Skin of body (tissue), 2 donors: ENCODE data around the gene RBBP4. TPM values are rescaled to one million over a fixed set of nuclear protein-coding genes. Genes with fewer than 3 reads are reported as not detected.
"Not testable (repeated sequence)": the region's sequence is repeated elsewhere in the genome, so short reads cannot be mapped to it uniquely, and the experiment has no call there.

ENCODE experiments used
- DNase-seq: peaks from one replicate; lab custom pipeline; 2025; lab: John Stamatoyannopoulos, UW
- total RNA-seq: library from RNA; depleted of rRNA; stranded (reverse); fragments of >200 nt; gene quantifications from one replicate; pipeline ENCODE4 v1.2.3, GENCODE V29; 2014

The RBBP4 gene
- total RNA-seq, 1 donor from 2014 or later, result 109 TPM

DNA sequence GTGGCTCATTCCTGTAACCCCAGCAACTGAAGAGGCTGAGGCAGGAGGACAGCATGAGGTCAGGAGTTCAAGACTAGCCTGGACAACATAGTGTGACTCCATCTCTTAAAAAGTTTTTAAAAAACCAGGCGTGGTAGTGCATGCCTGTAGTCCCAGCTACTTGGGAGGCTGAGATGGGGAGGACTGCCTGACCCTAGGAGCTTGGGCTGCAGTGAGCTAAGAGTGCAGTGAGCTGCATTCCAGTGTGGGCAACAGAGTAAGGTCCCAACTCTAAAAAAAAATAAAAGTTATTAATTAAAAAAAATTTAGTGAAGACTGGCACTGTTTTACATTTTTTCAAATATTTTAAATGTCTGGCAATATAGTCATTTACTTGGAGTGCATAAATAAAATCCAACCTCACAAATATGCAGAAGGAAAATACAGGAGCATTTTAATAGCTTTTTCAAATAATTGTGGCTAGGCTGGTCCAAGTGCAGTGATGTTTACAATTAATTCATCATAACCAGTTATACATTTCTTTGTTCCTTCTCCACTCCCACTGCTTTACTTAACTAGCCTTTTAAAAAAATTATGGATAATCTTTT lies 11.4 kb upstream of the RBBP4 start:
- no peak for DNase-seq

DNA sequence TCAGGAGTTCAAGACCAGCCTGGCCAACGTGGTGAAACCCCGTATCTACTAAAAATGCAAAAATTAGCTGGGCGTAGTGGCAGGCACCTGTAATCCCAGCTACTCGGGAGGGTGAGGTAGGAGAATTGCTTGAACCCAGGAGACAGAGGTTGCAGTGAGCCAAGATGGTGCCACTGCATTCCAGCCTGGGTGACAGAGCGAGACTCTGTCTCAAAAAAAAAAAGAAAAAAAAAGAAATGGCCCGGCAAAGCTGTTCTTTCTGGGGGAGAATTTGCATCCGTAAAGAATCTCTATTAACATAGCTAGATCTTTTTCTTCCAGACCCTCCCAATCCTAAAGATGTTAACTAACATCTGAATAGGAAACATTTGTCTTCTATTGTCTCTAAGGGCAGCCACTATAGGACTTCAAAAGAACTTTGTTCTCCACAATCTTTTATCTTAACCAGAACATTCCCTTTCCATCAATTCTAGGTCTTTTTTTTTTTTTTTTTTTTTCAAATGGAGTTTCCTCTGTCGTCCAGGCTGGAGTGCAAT lies 8.6 kb upstream of the RBBP4 start:
- not testable (repeated sequence) for DNase-seq

DNA sequence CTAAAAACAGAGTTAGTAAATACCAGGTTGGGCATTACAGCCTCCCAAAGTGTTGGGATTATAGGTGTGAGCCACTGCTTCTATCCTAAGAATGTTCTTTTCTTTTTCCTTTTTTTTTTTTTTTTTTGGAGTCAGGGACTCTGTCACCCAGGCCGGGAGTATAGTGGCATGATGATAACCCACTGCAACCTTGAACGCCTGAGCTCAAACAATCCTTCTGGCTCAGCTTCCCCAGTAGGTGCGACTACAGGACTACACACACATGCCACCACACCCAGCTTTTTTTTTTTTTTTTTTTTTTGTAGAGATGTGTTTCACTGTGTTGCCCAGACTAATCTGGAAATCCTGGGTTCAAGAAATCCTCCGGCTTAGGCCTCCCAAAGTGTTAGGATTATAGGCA lies 6.6 kb upstream of the RBBP4 start:
- DNase-seq, result no peak

DNA sequence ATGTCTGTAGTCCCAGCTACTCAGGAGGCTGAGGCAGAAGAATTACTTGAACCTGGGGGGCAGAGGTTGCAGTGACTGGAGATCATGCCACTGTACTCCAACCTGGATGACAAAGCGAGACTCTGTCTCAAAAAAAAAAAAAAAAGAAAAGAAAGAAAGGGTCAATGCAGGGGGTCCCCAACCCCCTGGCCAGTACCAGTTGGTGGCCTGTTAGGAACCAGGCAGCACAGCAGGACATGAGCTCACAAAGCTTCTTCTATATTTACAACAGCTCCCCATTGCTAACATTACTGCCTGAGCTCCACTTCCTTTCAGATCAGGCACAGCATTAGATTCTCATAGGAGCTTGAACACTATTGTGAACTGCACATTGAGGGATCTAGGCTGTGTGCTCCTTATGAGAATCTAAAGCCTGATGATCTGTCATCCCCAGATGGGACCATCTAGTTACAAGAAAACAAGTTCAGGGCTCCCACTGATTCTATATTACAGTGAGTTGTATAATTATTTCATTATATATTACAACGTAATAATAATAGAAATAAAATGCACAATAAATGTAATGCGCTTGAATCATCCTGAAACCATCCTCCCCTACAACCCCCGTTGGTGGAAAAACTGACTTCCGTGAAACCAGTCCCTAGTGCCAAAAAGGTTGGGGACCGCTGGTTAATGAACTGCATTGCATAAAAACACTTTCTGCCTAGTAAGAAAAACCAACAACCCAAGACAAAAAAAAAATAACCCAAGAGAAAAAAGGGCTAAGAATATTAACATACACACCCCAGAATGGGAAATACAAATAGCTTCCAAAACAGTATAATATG lies 3.5 kb upstream of the RBBP4 start:
- DNase-seq, result no peak

DNA sequence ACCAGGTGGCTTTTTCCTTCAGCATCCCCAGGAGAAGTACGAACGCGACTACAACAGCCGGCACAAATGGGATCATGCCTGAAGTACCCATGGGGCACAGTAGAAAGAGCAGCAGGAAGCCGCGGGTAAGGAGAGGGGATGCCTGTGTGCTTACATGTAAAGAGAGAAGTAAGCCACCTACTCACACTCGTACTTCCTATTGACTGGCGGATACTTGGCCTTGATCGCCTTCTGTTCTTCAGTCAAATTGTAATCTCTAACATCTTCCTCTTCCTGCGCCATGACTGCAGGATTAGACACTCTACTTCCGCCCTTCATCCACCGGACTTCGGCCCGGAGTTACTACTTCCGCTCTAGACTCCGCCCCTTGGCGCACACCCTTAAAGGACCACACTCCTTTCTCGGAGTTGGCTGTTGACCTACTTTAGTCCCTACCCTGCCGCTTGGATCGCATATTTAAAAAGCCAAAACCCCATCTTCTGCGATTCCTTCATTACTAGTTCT lies 708 bp upstream of the RBBP4 start, which contains the start of gene ZBTB8OS:
ZBTB8OS (minus strand) TSS at position 303 of the 504 bp plus-strand sequence; CDS start at position 282, 21 bp downstream.
- peak; percentile 90 for DNase-seq

DNA sequence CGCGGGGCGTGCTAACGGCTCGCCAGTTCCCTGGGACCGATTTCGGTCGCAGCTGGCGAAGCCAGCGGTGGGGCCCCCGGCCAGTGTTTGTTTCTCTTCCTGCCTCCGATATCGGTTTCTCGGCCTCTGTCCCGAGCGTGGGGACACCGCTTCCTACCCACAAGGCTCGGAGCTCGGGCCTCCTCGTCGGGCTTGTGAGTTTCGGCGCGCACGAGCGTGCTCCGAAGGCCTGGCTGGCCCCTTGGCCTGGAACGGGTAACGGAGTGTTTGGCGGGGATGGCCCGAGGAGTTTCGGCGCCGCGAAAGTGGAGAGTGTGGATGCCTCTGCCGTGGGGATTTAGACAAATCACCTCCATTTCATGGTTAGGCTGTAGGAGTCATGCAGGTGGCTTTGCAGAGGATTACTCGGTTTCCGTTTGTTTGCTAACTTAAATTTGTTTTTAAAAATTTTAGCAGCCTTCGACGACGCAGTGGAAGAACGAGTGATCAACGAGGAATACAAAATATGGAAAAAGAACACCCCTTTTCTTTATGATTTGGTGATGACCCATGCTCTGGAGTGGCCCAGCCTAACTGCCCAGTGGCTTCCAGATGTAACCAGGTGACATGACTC lies 559 bp downstream of the RBBP4 start:
- peak; percentile 26 for DNase-seq

DNA sequence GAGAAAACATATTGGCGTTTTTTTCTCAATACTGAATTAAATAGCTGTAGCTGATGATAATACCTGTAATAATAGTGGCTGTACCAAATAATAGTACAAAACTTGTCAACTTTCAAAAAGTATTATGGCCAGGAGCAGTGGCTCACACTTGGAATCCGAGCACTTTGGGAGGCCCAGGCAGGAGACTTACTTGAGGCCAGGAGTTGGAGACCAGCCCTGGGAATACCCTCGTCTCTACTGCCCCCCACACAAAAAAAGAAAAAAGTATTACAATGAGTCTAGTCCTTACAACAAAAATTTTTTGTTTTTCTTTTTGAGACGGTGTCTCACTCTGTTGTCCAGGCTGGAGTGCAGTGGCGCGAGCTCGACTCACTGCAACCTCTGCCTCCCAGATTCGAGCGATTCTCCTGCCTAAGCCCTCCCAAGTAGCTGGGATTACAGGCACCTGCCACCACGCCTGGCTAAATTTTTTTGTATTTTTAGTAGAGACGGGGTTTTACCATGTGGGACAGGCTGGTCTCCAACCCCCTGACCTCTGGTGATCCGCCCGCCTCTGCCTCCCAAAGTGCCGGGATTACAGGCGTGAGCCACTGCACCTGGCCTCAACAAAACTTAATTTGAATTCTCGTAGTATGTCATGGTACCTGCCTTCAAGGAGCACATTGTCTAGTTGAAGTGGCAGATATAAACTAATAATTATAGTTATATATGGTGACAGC lies 1.4 kb downstream of the RBBP4 start:
- DNase-seq, result no peak

DNA sequence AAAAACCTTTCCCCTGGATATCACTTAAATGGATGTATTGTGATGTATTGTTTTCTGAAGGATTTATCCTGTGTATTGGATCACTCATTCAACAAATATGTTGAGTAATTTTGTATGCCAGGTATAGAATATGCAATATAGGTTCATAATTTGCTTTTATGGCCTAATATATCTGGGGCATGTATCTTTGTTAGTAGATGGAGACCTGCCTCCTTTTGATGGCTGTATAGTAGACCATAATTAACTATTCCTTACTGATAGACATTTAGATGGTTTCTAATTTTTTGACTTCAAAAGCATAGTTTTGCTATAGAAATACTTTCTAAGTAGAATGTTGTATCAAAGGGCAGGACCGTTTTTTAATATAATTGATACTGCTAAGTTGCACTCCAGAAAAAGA lies 8.6 kb downstream of the RBBP4 start:
- no peak for DNase-seq

DNA sequence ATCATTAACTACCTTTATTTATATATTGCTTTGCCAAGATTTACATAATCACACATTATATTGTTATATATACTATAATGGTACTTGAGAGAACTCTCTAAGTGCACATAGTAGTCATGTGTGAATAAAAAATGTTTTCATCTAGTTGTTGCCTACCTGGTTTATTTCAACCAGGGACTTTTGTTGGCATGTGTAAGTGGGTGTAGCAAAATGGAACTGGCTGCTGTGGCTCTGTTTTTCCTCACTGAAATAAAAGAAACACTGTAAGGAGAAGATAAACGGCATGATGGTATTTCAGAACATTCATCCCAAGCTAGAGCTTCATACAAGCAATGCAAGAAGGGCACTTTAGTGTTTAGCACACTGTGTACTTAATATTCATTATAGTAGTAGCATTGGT lies 14.9 kb downstream of the RBBP4 start:
- no peak for DNase-seq

DNA sequence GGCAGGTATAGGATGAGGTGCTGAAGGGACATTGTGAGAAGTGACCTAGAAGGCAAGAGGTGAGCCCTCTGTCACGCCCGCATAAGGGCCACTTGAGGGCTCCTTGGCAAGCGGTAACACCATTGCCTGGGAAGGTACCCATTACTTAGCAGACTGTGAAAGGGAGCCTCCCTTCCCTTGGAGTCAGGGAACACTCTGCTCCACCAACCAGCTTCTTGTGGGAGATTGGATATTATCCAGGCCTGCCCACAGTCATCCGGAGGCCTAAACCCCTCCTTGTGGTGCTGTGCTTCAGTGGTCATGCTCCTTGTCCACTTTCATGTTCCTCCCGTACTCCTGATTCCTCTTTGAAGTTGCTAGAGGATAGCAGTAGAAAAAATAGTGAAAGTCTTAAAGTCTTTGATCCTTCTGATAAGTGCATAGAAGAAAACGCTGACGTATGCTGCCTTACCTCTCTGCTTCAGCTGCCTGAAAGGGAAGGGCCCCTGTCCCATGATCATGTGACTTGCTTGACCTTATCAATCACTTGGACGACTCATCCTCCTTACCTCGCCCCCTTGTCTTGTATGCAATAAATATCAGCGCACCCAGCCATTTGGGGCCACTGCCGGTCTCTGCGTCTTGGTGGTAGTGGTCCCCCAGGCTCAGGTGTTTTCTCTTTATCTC lies 16.0 kb downstream of the RBBP4 start:
- no peak for DNase-seq

DNA sequence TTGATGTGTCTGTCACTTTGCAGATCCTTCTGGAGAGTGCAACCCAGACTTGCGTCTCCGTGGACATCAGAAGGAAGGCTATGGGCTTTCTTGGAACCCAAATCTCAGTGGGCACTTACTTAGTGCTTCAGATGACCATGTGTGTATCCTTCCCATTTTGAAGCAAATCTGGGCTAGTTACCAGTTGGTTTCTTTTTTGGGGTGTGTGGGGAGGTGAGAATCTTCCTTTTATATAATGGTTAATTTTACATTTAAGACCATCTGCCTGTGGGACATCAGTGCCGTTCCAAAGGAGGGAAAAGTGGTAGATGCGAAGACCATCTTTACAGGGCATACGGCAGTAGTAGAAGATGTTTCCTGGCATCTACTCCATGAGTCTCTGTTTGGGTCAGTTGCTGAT lies 17.7 kb downstream of the RBBP4 start:
- DNase-seq, result not testable (repeated sequence)

DNA sequence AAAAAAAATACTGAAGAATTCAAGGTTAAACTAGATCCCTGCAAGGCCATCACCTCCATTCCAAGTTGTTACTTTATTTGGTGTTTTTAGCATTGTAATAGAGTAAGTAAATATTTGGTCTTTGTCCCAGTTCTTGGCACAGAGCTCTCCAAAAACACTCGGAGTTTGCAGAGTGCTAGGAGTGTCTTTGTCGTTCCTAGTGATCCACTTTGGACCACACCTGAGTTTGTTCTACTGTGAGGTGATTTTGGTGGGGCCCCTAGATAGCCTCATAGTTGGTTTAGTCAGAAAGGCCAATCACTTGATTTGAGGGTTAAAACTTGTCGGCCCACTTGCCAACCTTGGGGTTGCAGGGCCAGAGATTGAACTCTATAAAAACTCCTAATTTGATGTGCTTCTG lies 25.9 kb downstream of the RBBP4 start:
- DNase-seq, result no peak

DNA sequence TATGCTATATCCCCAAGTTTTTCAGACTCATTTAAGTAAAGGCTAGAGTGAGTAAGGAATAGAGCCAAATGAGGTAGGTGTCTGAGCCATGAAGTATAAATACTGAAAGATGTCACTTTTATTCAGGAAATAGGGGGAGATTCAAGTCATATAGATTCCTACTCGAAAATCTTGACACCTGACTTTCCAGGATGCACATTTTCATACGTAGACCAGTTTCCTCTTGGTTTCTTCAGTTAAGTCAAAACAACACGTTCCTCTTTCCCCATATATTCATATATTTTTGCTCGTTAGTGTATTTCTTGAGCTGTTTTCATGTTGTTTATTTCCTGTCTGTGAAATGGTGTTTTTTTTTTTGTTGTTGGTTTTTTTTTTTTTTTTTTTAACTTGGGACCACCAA lies 29.0 kb downstream of the RBBP4 start:
- not testable (repeated sequence) for DNase-seq

DNA sequence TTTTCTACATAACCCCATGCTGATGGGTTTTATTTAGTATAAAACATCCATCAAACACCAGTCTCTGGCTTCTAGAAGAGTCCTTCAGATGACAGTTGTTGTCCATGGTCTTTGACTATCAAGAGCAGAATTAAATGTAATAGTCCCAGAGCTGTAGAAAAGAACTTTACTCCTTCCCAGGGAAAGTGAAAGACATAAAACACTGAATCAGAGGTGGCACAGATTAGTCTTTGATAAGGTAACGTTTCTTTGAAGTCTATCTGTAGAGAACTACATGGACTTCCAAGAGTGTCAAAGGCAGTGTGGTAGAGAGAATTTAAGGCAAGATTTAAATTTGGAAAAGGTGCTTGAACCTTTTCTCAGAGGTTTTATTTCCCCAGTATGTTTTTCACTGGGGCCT lies 29.6 kb downstream of the RBBP4 start:
- no peak for DNase-seq

DNA sequence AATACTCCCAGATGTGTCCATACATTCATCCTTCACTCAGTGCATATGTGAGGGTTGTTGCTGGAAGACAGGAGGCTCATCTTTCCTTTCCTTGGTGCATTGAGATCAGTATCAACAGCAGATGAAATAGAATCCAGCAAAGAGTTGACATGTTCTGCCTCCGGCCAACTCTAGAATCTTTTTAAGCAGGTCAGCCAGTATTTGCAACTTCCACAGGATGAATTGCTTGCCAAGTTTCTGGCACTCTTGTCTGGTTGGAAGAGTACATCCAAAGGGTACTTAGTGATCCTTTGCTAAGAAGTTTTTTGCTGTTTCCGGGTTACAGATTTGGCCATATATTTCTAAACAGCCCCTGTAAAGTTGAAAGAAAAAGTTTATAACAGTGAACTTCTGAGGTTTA lies 30.5 kb downstream of the RBBP4 start:
- DNase-seq, result no peak

DNA sequence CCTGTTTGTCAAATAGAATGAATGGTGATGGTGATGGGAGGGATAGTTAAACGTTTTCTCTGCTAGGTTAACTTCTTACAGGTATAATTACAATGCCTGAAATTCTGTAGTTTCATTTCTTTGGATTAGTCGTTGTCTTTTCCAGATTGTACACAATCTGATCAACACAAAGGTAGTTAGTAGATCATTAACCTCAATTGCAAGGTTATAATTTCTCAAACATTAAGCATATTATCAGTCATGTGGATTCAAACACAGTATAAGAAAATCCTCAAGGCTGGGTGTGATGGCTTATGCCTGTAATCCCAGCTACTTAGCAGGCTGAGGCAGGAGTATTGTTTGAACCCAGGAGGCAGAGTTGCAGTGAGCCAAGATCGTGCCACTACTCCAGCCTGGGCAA lies 31.0 kb downstream of the RBBP4 start:
- no peak for DNase-seq

DNA sequence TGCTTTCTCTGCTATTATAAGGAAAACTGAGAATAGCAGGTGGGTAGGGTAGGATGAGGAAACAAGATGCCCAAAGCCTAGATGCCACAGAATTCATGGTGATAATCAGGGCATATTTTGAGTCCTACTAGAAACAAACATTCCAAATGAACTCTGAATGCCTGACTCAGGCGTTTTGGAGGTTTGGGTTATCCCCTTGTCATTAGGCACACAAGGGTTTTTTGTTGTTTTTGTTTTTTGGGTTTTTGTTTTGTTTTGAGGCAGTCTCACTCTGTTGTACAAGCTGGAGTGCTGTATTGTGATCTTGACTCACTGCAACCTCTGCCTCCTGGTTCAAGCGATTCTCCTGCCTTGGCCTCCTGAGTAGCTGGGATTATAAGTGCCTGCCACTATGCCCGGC lies 32.4 kb downstream of the RBBP4 start:
- DNase-seq, result no peak

DNA sequence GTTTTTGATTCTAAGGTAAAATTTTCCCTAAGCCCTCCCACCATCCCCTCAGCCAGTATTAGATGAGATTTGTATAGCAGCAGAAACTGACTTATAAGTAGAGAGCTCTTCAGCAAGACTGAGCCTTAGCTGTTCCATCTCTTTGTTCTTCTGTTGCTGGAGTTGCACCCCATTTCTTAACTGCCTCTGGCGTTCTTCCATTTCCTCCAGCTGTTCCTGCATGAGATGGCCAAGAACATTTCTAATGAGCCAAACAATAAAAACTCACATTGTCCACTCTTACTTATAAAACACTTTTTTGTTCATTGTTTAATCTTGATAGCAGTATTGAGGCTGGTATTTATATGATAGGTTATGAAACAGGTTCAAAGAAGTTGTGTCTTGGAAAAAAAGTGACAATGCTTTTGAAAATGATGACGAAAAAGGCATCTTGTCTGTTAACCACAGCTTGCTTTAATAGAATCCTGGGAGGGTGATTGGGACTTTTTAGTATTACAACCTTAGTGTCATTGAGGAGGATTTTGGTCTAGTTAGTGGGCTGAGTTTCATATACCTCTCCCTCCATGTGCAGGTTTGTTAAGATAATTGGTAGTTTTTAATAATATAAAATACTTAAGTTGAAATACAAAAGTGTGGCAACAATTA lies 33.3 kb downstream of the RBBP4 start:
- DNase-seq, result peak; percentile 43

DNA sequence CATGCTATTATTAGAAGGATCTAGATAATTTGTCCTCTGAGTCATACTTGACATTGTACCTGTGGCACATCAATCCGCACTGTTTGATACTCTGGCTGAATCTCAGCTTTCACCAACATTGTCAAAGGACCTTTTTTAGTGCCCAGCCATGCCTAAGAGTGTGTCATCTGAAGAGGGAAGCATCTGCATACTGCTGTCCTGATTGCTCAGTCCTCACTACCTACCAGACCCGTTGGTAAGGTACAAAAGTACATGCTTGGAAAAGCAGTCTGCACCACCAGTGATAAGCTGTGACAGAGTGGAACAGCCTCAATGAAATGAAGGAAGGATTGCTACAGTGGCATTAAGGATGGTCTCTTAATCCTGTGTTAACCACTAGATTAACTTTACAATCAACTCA lies 34.5 kb downstream of the RBBP4 start:
- no peak for DNase-seq

DNA sequence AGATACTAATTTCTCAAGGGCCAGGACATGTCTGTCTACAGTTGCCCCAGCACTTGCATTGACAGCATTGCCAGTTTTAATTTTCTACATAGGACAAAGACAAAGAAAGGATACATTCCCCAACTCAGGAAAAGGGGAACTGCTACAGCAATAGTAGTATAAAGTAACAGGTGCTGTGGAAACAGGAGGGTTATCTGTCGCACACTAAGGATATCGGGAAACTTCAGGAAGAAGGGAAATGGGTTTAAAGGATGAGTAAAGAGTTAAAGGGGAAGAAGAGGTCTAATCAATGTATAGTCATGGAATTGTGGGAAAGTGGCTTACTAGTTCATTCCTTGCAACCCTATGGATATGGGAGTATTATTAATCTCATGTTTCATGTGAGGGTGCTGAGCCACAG lies 35.4 kb downstream of the RBBP4 start:
- DNase-seq, result no peak
